ENCODE results near the gene PRKACA. TPM values are rescaled to one million over a fixed set of nuclear protein-coding genes. Genes with fewer than 3 reads are reported as not detected.

Gene PRKACA
- total RNA-seq, 4 donors from 2014 or later, result 18.2 to 39.8 (median 30.0) TPM

- Histone ChIP-seq H3K4me1 (peaks cover 0 to 13% (median 4%) of the 10 kb centered on the region in 4 donors), H3K27me3 (no peaks in the 10 kb centered on the region), H3K27ac (no peak overlapping the region), H3K36me3 (peaks cover 0 to 31% (median 0%) of the 10 kb centered on the region in 3 donors), H3K9me3 (no peaks in the 10 kb centered on the region), H3K4me3 (no peak overlapping the region)
- TF ChIP-seq POLR2A (IDR thresholded peaks at IDR 0.05) (no peak), CTCF (IDR thresholded peaks at IDR 0.05) (no peak)
- DNase-seq, result no peak
These were observed 45.3 kb upstream of the PRKACA start for GRCh38 chr19:14162871-14163297.

GRCh38 chr19:14161305-14161704 is 43.7 kb upstream of the PRKACA start:
- Histone ChIP-seq H3K4me1 (peaks cover 0 to 3% (median 0%) of the 10 kb centered on the region in 4 donors), H3K36me3 (peaks cover 0 to 47% (median 0%) of the 10 kb centered on the region in 3 donors), H3K27me3 (no peaks in the 10 kb centered on the region), H3K27ac (no peak overlapping the region), H3K4me3 (no peak overlapping the region), H3K9me3 (no peaks in the 10 kb centered on the region)
- TF ChIP-seq CTCF (IDR thresholded peaks at IDR 0.05), result no peak
- no peak for TF ChIP-seq POLR2A (IDR thresholded peaks at IDR 0.05)
- DNase-seq, result no peak

GRCh38 chr19:14160017-14160703 is 42.6 kb upstream of the PRKACA start:
- Histone ChIP-seq H3K27me3 (no peaks in the 10 kb centered on the region), H3K4me3 (no peak overlapping the region), H3K4me1 (no peaks in the 10 kb centered on the region), H3K27ac (no peak overlapping the region), H3K36me3 (peaks cover 0 to 59% (median 0%) of the 10 kb centered on the region in 3 donors), H3K9me3 (no peaks in the 10 kb centered on the region)
- DNase-seq, result no peak
- TF ChIP-seq POLR2A (IDR thresholded peaks at IDR 0.05), result no peak
- TF ChIP-seq CTCF (IDR thresholded peaks at IDR 0.05), result no peak

GRCh38 chr19:14159059-14159458 is 41.5 kb upstream of the PRKACA start:
- Histone ChIP-seq H3K36me3 (peaks cover 0 to 64% (median 0%) of the 10 kb centered on the region in 3 donors), H3K27ac (no peak overlapping the region), H3K4me1 (no peaks in the 10 kb centered on the region), H3K27me3 (no peaks in the 10 kb centered on the region), H3K9me3 (no peaks in the 10 kb centered on the region), H3K4me3 (no peak overlapping the region)
- DNase-seq, result no peak
- TF ChIP-seq POLR2A (IDR thresholded peaks at IDR 0.05), result no peak
- no peak for TF ChIP-seq CTCF (IDR thresholded peaks at IDR 0.05)

GRCh38 chr19:14158276-14159023 is 40.9 kb upstream of the PRKACA start:
- Histone ChIP-seq H3K4me1 (no peaks in the 10 kb centered on the region), H3K9me3 (no peaks in the 10 kb centered on the region), H3K36me3 (peaks cover 0 to 67% (median 0%) of the 10 kb centered on the region in 3 donors), H3K27ac (no peak overlapping the region), H3K4me3 (no peak overlapping the region), H3K27me3 (no peaks in the 10 kb centered on the region)
- DNase-seq, result no peak
- TF ChIP-seq CTCF (IDR thresholded peaks at IDR 0.05), result no peak
- TF ChIP-seq POLR2A (IDR thresholded peaks at IDR 0.05), result no peak
